Central memory CD4-positive, alpha-beta T cell (primary cell): ENCODE data around the gene SCYGR8.

Experiments used
- DNase-seq: peaks from one replicate; pipeline ENCODE4 v3.0.0; 2022

The SCYGR8 gene

DNA sequence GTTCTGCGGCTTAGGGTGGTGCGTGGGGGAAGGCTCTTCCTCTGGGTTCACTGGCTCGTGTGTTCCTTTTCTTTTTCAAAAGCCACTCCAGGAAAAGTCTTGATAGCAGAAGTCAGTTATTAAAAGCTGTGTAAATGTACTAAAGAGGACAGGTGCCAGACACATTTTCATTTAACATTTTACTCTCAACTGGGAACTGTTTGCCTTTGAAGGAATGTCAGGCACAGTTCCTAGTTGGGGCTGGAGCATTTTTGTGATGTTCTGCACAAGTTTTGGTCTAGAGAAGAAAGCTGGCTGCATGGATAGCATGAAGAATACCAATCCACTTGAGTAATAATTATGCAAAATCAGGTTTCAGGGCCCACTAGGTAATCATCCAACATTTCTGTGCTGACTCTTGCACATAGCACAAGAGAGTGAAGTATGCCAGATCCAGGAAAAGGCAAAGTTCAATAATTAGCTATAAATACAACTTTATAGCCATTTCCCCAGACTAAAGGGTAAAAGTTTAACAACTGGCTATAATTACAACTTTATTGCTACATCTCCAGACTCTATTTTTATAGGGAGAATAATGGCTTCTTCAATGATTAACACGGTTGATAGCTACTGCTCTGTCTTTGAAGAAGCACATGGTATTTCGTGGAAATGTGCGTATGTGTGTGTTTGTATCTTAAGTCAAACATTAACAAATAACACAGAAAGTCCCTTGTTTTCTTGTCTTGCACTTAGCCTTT lies 16.2 kb downstream of the SCYGR8 start:
- DNase-seq, result no peak

DNA sequence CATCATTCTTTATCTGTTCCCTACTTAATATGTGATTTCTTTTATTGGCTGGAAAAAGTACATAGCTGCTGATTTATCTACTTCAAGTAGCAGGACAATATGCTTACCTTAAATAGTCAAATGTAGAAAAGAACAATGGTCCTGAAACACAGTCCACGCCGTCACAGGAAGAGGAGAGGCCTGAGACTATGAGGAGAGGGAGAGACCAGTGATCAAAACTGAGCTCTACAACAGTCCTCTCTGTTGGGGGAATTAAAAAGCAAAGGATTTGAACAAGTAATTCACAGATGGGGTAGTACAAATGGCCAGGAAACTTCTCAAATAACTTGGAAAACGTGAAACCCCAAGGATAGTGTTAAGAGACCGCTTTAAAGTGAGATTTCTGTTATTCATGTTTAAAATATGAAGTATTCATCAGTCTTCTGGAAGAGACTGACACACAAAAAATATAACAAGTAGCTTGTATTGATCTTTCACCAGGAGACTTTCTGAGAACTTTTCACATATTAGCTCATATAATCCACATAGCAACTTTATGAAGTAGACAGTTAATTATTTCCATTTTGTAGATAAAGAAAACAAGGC lies 20.2 kb downstream of the SCYGR8 start:
- no peak for DNase-seq

DNA sequence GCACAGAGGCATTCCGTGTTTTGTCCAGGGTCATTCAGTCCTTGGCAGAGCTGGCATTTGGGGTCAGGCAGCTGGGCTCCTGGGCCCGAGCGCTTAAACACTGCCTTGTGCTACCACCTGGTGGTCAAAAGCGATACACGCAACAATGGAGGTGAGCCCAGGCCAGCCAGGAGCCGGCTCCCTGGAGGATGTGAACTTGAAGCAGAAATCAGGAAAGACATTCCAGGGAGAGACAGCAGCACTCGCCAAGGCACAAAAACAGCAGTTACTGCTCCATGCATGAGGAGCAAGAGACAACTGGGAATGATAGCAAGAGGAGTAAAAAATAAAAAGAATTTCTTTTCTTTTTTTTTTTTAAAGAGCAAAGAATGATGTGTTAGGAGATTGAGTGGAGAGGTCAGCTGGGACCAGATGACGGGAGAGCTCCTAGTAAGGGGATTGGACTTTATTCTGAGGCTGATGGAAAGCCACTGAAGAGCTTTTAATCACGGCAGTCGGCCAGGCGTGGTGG lies 20.7 kb downstream of the SCYGR8 start:
- DNase-seq, result peak; percentile 23

GRCh38 chr2:227767830-227768229 lies 22.1 kb downstream of the SCYGR8 start:
- DNase-seq, result no peak

GRCh38 chr2:227772197-227772661 lies 26.5 kb downstream of the SCYGR8 start:
- no peak for DNase-seq

GRCh38 chr2:227772932-227773331 lies 27.2 kb downstream of the SCYGR8 start:
- DNase-seq, result no peak

DNA sequence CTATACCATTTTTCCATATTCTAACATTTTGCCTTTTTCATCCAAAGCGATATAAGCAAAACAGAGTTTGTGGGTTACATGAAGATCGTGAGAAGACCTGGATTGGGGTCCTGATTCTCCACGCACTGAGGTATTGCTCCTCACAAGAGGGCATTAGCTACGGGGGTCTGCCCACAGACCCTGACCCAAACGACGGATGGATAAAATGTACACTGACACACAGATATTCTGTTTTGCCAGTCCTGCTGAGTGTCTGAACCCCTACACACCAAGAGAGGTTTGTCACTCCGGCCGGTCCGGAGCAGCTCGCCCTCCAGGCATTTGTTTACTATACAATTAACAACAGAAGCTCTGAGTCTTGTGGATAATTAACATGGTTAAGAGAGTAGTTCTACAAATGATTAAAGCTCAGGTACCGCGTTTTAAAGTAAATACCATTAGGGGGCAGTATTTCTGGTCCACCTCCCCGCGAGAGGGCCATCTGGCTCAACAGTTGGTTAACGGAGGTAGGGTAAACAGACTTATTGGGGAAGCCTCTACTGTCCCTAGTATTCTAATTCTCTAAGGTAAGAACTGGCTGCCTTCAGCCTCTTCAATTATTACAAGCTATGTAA lies 28.4 kb downstream of the SCYGR8 start:
- DNase-seq, result no peak

GRCh38 chr2:227774895-227775842 lies 29.5 kb downstream of the SCYGR8 start:
- DNase-seq, result no peak

- DNase-seq, result peak; percentile 9
Measured at GRCh38 chr2:227780981-227781615, 35.4 kb downstream of the SCYGR8 start.

GRCh38 chr2:227781841-227782240 lies 36.1 kb downstream of the SCYGR8 start:
- no peak for DNase-seq

GRCh38 chr2:227782804-227783203 lies 37.1 kb downstream of the SCYGR8 start:
- no peak for DNase-seq

- DNase-seq, result peak; percentile 48
Measured at GRCh38 chr2:227783404-227784138, 37.9 kb downstream of the SCYGR8 start.

GRCh38 chr2:227785293-227785692 lies 39.6 kb downstream of the SCYGR8 start:
- no peak for DNase-seq

- DNase-seq, result no peak
Measured at GRCh38 chr2:227788561-227789018, 42.9 kb downstream of the SCYGR8 start.

- DNase-seq, result no peak
Measured at GRCh38 chr2:227789803-227790202, 44.1 kb downstream of the SCYGR8 start.

DNA sequence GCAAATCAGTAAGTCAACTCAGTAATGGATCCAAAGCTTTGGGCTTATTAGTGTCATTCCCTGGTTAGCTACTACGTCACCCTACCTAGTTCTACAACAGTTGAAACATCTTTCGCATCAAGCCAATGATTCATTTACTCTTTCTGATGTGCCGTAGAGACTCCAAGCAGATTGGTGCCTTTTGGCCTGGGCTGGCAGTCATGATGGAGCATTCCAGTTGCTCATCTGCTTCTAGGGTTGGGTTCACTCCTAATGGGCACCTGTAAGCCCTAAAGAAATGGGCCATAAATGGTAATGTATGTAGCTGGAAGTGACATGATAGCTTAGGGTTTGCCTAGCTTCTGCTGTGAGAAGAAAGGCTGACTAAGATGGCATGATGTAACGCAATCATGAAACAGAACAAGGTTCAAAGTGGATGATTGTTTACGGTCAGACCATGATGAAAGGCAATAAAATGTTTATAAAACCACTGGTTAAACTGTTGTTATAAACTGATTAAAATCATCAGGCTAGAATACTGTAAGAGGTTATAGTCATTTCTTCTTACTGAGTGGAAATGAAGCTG lies 47.5 kb downstream of the SCYGR8 start:
- DNase-seq, result no peak
